NCI-H1092 treated with DMSO at 0.1 percent for 48 hours (cell line): ENCODE results near the gene FBXO36.
A peak's percentile ranks its signal among the peaks of the same experiment; 100 is the strongest.
"Not testable (repeated sequence)": the region's sequence is repeated elsewhere in the genome, so short reads cannot be mapped to it uniquely, and the experiment has no call there.

Experiments used
- DNase-seq: peaks from one replicate; lab custom pipeline; 2025; lab: John Stamatoyannopoulos, UW

FBXO36 gene

DNA sequence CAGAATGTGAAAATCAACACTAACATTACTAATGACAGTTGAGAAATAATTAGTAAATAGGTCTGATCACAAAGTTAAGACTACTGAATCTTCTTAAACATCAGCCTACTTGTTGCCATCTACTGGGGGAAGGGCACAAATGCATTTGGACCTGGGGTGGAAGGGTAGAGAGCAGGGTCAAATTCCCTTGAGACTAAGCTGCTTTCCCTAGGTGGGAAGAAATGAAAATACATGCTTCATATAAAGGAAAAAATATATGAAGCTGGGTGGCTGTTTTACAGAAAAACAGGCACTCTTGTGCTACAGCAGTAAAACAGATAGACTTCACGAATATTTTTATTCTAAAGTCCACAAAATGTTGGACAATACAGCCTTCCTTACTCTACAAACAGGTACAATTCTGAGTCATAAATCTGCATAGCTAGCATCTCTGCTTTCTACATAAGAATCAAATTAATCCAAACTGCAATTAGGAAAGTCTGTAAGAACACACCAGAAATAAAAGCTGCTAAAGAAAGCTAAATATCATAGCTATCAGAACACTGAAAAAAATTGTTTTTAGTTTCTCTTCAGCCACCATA, 11.4 kb upstream of the FBXO36 start:
- no peak for DNase-seq

DNA sequence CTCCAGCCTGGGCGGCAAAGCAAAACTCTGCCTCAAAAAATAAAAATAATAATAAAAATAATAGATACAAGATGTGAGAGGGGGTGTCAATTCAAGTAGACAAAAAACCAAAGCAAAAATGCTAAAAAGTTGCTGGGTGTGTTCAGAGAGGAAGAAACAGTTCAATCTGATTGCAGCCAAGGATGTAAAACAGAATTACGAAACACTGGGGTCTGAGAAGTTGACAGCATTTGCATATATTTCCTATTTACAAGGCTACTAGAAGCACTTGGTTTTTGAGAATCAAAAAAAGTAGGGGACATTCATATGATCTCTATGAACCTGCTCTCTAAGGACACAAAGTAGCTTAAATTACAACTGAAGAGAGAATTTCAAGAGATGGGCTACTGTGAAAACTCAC, 8.1 kb upstream of the FBXO36 start:
- DNase-seq = no peak

DNA sequence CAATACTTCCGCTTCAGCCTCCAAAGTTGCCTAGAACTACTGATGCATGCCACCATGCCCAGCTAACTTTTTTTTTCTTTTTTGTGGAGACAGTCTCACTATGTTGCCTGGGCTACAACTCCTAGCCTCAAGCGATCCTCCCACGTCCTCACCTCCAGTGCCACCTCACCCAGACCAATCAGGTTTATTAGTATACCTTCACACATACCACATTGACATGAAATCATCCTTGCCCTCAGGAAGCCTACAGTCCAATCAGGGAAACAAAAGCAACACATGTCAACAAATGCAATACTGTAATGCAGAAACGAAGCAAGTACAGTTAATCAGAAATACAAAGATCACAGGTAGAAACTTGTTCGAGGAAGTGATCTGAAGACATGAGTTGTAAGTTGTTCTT, 4.5 kb upstream of the FBXO36 start:
- no peak for DNase-seq

DNA sequence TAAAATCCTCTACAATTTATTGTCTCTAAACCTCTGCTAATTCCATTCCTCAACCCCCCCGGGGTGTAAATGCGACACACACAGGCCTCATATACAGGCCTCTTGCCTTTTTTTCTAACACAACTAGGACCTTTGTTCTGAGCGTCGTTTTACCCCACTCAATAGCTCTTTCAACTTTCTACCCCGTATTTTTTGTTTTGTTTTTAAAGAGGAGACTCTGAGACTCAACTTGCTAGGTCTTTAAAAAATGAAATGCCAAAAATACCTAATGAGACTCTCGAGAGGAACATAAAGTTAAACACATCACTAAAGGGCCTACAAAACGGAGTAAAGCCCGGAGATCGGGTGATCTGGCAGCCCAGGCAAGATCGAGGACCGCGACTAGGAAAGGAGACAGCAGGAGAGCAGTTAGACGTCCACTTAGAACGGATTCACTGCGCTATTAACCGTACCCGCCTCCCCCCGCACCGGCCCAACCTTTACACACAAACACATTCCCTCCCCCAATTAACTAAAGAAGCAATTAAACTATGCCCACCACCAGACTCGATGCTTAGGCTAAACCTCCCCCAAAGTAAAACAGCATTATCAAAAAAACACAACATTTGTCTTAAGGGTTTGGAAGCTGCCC, 2.2 kb upstream of the FBXO36 start:
- no peak for DNase-seq

DNA sequence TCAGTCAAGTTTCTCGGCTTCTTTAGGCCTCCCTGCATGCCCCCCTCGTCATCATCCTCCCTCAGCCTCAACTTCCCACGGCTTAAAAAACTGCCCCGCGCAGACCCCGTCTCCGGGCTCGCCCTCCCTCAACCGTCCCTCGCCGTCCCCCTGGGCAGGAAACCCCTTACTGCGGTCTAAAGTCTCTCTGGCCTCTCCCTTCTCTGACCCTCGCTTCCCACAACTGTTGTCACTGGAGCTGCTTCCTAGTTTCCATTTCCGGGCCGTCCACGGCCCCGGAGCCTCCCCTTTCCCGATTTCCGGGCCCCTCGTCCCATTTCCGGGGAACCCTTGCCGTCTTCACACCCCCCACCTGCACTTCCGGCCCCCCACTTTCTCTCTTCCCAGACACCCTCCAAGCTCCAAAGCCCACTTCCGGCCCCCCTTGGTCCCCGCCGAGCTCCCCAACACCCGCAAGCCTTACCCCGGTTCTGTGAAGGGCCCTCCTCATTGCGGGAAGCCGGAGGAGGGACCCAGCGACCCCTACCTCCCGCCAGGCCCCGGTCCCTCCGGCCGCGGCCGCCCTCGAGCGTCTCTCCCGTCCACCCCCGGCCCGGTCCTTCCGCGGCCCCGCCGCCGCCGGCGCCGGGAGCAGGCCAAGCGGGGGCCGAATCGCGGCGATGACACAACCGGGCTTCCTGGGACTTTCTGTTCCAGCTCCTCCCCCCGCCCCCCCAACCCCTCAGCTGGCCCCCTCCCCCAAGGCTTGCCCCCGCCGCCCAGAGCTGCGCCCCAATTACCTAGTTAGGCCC, 1.0 kb upstream of the FBXO36 start:
- peak; percentile 58 for DNase-seq

DNA sequence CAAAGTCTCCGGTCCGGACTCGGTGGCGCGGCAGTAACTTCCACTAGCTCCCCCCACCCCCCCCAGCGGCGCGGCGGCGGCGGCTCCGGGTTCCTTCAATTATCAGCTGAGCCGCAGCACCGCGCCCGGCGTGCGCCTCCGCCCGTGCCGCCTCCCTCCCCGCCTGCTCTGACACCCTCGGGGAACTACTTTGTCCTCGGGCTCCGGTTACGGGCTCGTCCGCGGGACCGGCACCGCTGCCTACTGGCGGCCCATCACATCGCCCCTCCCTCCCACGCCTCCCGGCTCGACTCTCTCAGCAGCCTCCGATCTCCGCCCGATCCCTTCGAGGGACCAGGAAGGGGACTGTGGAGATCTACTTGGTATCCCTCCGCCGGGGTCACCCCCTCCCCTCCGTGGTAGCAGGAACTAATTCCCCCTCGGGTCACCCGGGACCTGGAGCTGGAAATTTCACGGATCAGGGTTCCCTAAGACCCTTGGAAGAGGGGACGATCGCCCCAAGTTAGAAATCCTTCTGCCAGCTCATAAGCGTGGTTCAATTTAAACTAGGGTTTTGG, 333 bp upstream of the FBXO36 start, which contains the start of gene TRIP12:
Gene TRIP12, minus strand, starts transcription at position 118 of the 557 bp plus-strand sequence. CDS start 41,930 bp downstream, outside the sequence.
- DNase-seq = peak; percentile 90

DNA sequence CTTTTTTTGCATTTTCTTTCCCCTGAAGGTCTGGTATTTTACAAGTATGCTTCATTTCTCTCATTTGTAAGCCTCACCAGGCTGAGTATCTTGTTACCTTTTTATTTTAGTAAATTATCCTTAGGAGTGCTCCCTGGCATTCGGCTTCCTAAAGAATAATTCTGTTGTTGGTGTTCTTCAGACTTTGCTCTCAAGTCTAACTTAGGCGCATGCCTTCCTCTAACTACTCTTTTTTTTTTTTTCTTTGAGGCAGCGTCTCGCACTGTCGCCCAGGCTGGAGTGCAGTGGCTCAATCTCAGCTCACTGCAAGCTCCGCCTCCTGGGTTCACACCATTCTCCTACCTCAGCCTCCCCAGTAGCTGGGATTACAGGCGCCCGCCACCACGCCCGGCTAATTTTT, 2.2 kb downstream of the FBXO36 start:
- DNase-seq = not testable (repeated sequence)

DNA sequence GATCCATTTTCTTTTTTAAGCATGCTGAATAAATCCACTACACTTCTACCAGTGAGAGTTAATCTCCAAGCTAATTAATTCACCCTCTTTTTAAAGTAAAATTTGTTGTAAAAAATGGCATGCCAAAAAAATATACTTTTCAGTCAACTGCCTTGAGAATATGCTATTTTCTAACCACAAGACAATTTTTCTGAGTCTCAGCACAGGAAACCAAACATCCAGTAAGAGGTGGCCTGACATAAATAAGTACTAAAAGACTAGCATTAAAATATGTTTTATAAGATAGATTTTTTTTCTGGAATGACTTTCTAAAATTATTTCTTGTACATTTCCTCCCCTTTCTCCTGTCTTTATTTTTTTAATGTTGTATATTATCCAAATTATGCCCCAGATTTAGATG, 2.9 kb downstream of the FBXO36 start:
- DNase-seq = no peak

DNA sequence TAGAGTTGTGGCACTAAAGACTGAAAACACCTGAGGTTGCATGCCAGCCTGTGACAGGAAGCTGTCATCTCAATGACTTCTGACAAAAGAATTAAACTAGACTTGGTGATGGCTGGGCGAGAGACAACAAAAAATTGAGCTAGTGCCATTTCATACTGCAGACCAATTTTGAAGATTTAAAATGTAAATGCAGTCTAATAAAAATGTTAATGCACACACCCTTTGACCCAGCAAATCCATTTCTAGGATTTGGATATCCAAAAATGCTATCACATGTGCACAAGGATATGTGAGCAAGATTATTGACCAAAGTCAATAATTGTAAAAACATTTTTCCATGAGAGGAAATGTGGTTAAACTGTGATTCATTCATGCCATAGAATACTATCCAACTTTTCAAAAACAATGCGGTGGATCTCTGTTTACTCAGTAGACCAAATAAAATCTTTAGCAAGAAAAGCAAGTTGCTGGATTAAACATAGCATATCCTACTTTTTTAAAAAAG, 5.6 kb downstream of the FBXO36 start:
- DNase-seq = no peak

DNA sequence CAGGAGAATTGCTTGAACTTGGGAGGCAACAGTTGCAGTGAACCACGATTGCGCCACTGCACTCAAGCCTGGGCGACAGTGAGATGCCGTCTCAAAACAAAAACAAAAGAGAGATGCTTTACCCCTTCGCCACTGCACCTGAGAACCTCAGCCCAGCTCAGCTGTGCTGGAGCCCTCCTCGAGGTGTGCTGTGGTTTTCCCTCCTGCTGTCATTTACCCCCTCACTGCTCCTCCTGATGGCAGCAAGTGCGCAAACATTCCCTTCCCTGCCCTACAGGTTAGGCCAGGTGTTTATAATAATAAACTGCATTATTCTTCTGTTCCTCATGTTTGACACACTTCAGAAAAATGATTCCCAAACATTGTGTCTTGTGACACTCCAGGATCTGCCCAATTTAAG, 8.4 kb downstream of the FBXO36 start:
- no peak for DNase-seq

DNA sequence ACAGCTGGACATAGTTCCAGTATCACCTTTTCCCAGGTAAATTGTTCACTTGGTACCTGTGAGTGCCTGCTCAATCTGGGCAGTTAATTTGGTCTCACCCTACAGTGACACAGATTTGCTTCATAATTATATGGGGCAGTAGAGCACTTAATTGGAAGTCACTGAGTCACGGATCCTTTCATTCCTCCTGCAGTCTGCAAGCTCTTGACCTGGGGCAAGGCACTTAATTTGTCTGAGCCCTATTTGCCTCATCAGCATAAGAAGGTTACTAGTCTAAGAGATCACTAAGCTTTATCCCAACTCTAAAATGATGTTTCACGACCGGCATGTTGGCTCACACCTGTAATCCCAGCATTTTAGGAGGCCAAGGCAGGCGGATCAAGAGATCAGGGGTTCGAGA, 8.9 kb downstream of the FBXO36 start:
- DNase-seq = no peak

DNA sequence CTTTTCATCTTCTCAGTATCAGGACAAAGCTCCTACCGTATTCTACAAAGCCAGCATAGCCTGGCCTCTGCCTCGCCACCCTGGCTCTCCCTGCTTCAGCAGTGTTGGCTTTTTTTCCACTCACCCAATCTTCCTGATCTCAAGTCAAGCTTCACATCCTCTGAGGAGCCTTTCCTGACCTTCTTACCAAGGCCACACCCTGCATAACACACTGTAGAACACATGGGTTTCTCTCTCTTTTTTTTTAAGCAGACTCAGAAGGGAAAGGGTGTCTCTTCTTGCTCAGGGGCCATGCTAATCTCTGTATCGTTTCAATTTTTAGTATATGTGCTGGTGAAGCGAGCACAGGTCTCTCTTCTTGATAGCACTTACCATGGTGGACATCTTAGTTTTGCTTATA, 15.2 kb downstream of the FBXO36 start:
- no peak for DNase-seq

DNA sequence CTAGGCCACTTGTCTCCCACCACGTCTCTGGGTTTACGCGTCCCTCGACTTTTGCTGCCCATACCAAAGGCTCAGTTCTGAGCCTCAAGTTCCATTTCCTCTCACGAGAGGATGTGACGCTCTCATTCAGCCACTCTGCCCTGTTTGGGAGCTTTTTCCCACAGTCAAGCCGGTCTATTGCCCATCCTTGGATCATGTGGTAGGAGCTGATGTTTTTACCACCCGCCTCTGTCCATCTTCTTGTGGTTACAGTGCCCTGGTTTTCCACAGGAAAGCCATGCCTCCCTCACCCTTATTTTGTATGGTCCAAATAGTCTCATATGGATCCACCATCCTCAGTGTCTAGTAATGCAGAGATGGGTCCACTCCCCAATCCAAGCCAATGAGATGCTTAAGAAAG, 20.4 kb downstream of the FBXO36 start:
- no peak for DNase-seq

DNA sequence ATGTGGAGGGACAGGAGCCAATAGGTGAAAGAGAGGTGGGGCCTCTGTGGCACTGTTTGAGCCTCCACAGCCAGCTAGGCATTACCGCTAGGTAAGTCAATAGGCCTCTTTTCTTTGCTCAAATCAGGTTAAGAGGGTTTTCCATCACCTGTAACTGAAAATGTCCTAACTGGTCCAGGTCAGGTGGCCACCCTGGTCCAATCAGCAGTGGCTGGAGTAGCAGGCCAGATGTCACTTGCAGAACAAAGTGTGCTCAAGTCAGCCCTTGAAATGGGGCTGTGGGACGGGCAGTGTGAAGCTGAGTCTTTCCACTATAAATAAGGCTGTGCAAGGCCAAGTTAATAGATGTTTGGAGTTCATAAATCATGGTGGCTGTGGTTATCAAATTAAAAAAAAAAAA, 20.9 kb downstream of the FBXO36 start:
- no peak for DNase-seq

DNA sequence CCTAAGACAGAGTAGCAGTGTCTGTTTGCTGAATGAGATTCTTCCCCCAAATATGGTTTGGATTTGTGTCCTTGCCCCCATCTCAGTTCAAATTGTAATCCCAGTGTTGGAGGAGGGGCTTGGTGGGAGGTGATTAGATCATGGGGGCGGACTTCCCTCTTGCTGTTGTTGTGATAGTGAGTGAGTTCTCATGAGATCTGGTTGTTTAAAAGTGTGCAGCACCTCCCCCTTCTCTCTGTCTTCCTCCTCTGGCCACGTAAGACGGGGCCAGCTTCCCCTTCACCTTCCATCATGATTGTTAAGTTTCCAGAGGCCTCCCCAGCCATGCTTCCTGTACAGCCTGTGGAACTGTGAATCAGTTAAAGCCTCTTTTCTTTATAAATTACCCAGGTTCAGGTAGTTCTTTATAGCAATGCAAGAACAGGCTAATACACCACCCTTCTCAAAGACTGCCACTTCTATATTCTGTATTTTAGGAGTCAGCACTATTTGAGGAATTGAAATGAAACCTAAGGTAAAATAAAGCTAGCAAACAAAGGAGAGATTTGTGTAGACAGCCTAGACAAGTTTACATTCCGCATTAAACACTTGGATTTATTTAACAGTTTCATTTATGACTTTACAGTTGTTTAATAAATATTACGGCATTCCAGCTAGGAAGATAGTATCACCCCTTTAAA, 21.6 kb downstream of the FBXO36 start:
- DNase-seq = no peak

DNA sequence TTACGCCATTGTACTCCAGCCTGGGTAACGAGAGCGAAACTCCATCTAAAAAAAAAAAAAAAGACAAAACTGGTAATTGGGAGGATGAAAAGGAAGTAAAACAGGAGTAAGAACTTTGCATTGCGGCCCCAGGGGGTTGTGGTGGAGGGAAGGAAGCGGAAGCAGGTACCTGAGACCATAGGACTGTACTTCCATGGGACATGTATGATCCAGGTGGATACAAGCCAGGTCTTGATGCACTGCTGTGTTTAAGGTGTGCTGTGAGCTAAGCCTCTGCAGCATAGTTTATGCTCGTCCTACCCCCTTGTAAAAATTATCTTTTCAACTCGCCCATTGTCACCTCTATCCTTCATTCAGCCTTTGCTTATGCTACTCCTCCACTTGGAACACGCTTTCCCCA, 23.7 kb downstream of the FBXO36 start:
- no peak for DNase-seq

DNA sequence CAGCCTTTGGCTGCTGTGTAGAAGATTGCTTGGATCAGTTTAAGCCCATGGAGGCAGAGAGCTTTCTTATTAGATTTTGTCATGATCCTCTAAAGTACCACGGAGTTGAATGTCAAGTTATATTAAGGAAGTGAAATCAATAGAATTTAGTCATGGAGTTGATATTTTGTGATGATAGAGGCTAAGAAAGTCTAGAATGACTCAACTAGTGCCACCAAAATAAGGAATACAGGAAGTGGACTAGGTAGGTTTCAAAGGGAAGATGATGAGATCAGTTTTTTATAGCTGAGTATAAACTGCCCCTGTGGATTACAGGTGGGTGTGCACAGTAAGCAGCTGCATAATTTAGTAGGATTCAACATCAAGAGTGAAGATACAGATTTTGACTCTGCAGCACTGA, 25.2 kb downstream of the FBXO36 start:
- DNase-seq = no peak

DNA sequence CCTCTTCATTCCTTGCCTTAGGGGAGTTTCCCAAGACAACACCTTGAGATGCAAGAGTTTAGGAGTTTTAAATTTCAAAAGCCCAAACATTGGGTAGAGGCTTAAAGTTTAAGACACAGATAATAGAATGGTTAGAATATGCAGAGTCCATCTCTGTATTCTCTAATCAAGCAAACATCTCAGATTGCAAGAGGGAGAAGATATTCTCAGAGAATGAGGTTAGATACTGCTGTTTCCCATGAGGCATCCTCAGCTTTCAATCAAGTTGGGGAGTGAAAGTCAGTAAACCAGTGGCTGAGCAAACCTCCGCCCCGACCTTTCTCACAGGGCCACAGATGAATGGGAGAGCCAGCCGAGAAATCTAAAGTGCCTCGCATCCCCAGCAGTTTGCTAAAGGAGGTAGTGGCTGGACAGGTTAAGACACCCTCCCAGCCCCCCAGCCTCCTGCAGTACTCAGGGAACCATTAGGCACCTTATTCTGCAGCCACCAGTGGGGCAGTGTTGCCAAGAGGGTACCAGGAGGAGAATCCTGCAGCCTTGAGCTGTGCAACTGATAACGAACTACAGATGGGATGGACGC, 30.0 kb downstream of the FBXO36 start:
- DNase-seq = no peak

DNA sequence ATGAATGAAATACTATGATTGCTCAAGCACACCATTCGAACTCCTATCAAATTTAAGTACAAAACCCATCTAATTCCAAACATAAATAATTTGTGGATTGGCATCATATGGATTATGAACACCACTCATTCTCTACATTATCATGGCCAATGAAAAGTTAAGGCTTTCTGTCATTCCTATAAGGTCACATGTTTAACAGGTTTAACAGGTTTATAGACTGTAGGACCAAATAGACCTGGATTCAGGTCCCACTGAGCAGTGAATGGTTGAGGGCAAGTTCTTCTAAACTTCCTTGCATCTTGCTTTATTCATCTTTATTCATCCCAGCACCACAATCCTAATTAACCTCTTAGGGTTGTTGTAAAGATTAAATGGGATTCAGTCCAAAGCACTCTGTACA, 33.4 kb downstream of the FBXO36 start:
- DNase-seq = no peak

DNA sequence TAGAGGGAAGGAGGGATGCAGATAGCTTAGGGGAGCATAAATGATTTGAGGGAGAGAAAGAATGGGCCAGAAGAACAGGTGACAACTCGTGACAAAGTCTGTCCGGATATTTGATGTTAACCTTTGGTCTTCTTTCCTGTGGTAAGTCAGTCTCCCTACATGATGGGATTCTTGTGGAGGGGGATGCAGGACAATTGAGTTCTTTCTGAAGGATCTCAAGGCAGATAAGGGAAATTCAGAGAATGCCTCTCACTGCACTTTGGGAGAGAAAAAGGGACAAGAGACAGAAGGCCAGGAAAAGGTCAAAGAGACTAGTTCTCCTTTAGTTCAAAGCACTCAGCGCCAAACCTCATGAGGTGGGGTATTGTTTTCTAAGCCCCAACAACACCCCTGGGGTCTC, 34.2 kb downstream of the FBXO36 start:
- no peak for DNase-seq

DNA sequence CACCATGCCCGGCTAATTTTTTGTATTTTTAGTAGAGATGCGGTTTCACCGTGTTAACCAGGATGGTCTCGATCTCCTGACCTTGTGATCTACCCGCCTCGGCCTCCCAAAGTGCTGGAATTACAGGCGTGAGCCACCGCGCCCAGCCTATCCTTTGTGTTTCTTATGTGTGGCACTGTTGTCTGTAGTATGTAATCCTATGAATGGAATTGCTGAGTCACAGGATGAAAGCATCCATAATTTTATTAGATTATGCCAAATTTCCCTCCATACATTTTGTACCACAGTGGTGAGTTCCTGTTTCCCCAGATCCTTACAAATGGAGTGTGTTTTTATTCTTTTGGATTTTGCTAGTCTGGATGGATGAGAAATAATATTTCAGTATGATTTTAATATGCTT, 41.3 kb downstream of the FBXO36 start:
- DNase-seq = not testable (repeated sequence)

DNA sequence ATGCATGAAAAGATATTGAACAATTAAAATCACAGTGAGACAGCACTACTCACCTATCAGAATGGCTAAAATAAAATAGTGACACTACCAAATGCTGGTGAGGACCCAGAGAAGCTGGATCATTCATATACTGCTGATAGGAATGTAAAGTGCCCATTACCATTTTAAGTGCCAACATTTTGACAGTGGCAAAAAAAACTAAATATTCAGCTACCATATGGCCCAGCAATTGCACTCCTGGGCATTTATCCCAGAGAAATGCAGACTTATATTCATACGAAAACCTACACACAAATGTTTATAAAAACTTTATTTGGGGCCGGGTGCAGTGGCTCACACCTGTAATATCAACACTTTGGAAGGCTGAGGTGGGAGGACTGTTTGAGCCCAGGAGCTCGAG, 47.6 kb downstream of the FBXO36 start:
- DNase-seq = no peak
